ENCODE results near the gene LONP2. TPM values are rescaled to one million over a fixed set of nuclear protein-coding genes. Genes with fewer than 3 reads are reported as not detected.

LONP2 gene
- total RNA-seq, 4 donors from 2014 or later: 50.8 to 80.9 (median 53.9) TPM

GRCh38 chr16:48358419-48358818, 114.3 kb downstream of the LONP2 start:
- TF ChIP-seq CTCF (IDR thresholded peaks at IDR 0.05): no peak
- ATAC-seq (ENCODE audit: low FRiP score): no peak
- no peak for DNase-seq (ENCODE audit: low spot score)

- DNase-seq (ENCODE audit: low spot score) (no peak), ATAC-seq (ENCODE audit: low FRiP score) (no peak)
- no peak for TF ChIP-seq CTCF (IDR thresholded peaks at IDR 0.05)
These were observed 115.9 kb downstream of the LONP2 start for GRCh38 chr16:48359983-48360382.

- ATAC-seq (ENCODE audit: low FRiP score) (no peak), DNase-seq (ENCODE audit: low spot score) (no peak)
- no peak for TF ChIP-seq CTCF (IDR thresholded peaks at IDR 0.05)
These were observed 116.9 kb downstream of the LONP2 start for GRCh38 chr16:48361012-48361411.

GRCh38 chr16:48361540-48362144, 117.5 kb downstream of the LONP2 start:
- ATAC-seq (ENCODE audit: low FRiP score): no peak
- DNase-seq (ENCODE audit: low spot score): no peak
- TF ChIP-seq CTCF (IDR thresholded peaks at IDR 0.05): no peak

GRCh38 chr16:48365025-48365600, 121.0 kb downstream of the LONP2 start:
- no peak for TF ChIP-seq CTCF (IDR thresholded peaks at IDR 0.05)
- DNase-seq (ENCODE audit: low spot score) (no peak), ATAC-seq (ENCODE audit: low FRiP score) (peak; percentile 11)

- TF ChIP-seq CTCF (IDR thresholded peaks at IDR 0.05): no peak
- ATAC-seq (ENCODE audit: low FRiP score): peak; percentile 99
- peak; percentile 48 for DNase-seq (ENCODE audit: low spot score)
These were observed 121.6 kb downstream of the LONP2 start for GRCh38 chr16:48365601-48366164.
